Central memory CD8-positive, alpha-beta T cell (primary cell): ENCODE results near the gene CELF4.

ENCODE experiments used
- ATAC-seq: fragments of 150-1000 bp; cut with Tn5 transposase; replicated peaks from 2 replicates; pipeline ENCODE4 v1.10.0; 2022; ENCODE audit warnings: mild to moderate bottlenecking, moderate FRiP score, moderate number of reproducible peaks; ENCODE audit not compliant: poor library complexity, severe bottlenecking; ENCODE audit errors: extremely low read depth
- DNase-seq, 2 donors: peaks; one replicate each; pipeline ENCODE4 v3.0.0; 2021; ENCODE audit warnings: low spot score in 2 of 2
- H3K27ac Mint-ChIP-seq: one replicate; pipeline ENCODE4 v1.8.0; 2022; ENCODE audit warnings: low read depth, mild to moderate bottlenecking, moderate library complexity, mixed read lengths
- H3K27me3 Mint-ChIP-seq: one replicate; pipeline ENCODE4 v1.8.0; 2022; ENCODE audit warnings: mixed read lengths
- H3K36me3 Mint-ChIP-seq: one replicate; pipeline ENCODE4 v1.8.0; 2022; ENCODE audit warnings: mild to moderate bottlenecking, moderate library complexity, mixed read lengths; ENCODE audit not compliant: insufficient read depth
- H3K4me1 Mint-ChIP-seq: one replicate; pipeline ENCODE4 v1.8.0; 2022; ENCODE audit warnings: mixed read lengths
- H3K4me3 Mint-ChIP-seq: one replicate; pipeline ENCODE4 v1.8.0; 2022; ENCODE audit warnings: mild to moderate bottlenecking, moderate library complexity, mixed read lengths
- H3K9me3 Mint-ChIP-seq: one replicate; pipeline ENCODE4 v1.8.0; 2022; ENCODE audit warnings: mixed read lengths

Gene CELF4

DNA sequence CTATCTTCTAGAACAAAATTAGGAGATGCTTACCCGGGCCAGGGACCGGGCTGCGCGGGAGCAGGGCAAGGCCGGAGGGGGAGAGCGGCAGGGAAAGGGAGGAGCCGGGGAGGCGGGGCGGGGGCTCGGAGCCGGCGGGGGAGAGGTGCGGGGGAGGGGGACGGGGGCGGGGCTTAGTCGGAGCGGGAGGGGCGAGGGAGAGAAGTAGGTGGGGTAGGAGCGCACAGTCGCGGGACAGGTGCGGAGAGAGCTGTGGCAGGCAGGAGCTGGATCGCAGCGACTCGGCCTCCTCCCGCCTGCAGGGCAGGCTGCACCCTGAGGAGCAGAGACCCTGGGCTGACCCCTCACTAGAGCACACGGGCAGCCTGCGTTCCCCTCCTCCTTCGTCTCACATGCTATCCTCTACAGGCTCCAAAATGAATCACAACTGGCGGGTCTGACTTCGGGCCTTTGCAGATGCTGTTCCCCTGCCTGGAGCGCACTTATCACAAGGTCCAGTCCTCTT is 290.3 kb downstream of the CELF4 start:
- H3K27ac Mint-ChIP-seq: no peak overlapping the region
- H3K4me1 Mint-ChIP-seq: no peaks in the 10 kb centered on the region
- peaks cover 50% of the 10 kb centered on the region for H3K27me3 Mint-ChIP-seq
- peaks cover 2% of the 10 kb centered on the region for H3K36me3 Mint-ChIP-seq
- ATAC-seq (no peak), DNase-seq (no peak)
- no peak overlapping the region for H3K4me3 Mint-ChIP-seq
- H3K9me3 Mint-ChIP-seq: peaks cover 8% of the 10 kb centered on the region

DNA sequence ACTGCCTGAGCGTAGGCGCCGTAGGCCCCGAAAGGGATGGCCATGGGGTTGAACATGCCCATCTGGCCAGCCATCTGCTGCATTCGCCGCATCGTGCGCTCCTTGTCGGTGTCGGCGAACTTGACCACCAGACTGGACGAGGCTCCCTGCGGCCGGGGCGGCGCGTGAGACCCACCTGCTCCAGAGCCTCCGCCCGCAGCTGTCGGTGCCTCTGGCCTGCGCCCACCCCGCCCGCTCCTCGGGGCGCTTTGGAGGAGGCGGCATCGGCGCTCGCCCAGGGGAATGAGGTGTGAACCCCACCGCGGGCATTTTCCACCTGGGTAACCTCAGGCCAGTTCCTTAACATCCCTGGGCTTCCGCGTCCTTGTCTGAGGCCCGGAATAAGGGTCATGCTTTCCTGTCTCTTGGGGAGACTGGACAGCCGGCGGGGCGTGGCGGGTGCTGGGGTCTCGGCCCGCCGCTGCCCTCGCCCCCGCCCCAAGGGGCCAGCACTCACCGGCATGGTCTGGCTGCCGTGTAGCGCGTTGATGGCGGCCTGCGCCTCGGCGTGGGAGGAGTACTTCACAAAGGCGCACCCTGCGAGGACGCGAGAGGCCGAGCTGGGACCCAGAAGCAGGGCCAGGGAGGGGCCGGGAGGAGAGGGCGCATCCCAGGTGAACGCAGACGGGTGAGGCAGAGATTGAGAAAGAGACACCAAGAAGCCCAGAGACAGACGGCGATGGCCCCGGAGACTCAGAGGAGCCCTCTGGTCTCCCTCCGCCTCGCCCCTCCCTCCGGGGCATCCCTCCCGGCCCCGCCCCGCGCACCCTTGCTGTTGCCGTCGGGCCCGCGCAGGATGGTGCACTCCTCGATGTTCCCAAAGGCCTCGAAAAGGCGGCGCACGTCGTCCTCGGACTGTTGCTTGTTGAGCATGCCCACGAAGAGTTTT is 291.0 kb downstream of the CELF4 start:
- DNase-seq: no peak
- Mint-ChIP-seq H3K9me3 (peaks cover 8% of the 10 kb centered on the region), H3K4me1 (no peaks in the 10 kb centered on the region), H3K36me3 (peaks cover 2% of the 10 kb centered on the region), H3K27ac (no peak overlapping the region), H3K4me3 (no peak overlapping the region), H3K27me3 (peaks cover 50% of the 10 kb centered on the region)
- ATAC-seq: no peak

DNA sequence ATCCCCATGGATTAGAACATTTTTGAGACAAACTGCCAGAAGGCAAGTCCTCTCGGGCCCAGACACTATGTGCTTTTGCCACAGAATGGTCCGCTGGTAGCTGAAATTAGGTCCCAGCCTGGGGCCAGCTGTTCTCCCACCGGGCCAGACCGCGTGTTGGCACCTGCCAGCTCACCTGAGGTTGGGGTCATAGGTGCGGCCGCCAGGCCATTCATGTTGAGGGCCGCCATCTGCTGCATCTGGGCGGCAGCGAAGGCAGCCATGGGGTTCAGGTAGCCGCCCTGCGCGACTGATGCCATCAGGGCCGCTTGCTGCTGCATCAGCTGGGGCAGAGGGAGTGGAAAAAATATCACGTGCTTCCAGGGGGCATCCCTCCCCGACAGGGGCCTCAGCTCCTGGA is 292.8 kb downstream of the CELF4 start:
- peaks cover 8% of the 10 kb centered on the region for H3K9me3 Mint-ChIP-seq
- ATAC-seq (no peak), DNase-seq (no peak)
- peaks cover 2% of the 10 kb centered on the region for H3K36me3 Mint-ChIP-seq
- no peak overlapping the region for H3K4me3 Mint-ChIP-seq
- H3K4me1 Mint-ChIP-seq: no peaks in the 10 kb centered on the region
- H3K27me3 Mint-ChIP-seq: peaks cover 37% of the 10 kb centered on the region
- H3K27ac Mint-ChIP-seq: no peak overlapping the region

DNA sequence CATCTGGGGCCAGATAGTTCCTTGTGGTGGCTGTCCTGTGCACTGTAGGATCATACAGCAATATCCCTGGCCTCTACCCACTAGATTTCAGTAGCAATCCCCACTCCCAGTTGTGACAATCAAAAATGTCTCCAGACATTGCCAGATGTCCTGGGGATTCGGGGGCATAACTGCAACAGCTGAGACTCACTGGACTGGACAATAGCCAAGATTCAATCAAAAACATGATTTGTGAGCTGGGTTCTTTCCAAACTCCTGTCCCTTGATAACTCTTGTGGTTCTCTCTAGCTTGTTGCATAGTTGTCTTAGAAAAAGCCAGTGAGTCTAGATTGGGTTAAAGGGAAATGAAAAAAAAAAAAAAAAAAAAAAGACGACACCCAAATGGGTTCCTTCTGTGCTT is 293.4 kb downstream of the CELF4 start:
- H3K36me3 Mint-ChIP-seq: peaks cover 2% of the 10 kb centered on the region
- ATAC-seq (no peak), DNase-seq (no peak)
- no peak overlapping the region for H3K4me3 Mint-ChIP-seq
- peaks cover 8% of the 10 kb centered on the region for H3K9me3 Mint-ChIP-seq
- H3K27ac Mint-ChIP-seq: no peak overlapping the region
- H3K27me3 Mint-ChIP-seq: peaks cover 31% of the 10 kb centered on the region
- no peaks in the 10 kb centered on the region for H3K4me1 Mint-ChIP-seq

DNA sequence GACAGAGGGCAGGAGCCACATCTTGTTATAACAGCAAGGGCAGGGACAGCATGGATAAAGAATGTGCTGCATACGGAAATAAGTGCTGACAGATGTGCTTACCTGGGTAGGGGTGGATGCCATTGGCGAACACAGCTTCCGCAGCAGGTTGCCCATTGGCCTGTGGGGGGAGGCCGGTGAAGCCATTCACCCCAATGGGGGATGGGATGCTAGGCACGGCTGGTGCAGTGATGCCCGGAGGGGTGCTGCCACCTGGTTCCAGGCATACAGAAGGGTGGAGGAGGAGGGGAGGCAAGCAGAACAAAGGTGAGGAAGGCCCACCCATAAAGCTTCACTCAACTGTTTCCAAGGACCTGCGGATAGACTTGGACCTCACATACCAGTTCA is 294.9 kb downstream of the CELF4 start:
- H3K4me3 Mint-ChIP-seq: no peak overlapping the region
- H3K9me3 Mint-ChIP-seq: peaks cover 8% of the 10 kb centered on the region
- H3K27ac Mint-ChIP-seq: no peak overlapping the region
- no peak for DNase-seq
- H3K4me1 Mint-ChIP-seq: no peaks in the 10 kb centered on the region
- H3K36me3 Mint-ChIP-seq: peaks cover 2% of the 10 kb centered on the region
- H3K27me3 Mint-ChIP-seq: peaks cover 19% of the 10 kb centered on the region
- ATAC-seq: no peak

DNA sequence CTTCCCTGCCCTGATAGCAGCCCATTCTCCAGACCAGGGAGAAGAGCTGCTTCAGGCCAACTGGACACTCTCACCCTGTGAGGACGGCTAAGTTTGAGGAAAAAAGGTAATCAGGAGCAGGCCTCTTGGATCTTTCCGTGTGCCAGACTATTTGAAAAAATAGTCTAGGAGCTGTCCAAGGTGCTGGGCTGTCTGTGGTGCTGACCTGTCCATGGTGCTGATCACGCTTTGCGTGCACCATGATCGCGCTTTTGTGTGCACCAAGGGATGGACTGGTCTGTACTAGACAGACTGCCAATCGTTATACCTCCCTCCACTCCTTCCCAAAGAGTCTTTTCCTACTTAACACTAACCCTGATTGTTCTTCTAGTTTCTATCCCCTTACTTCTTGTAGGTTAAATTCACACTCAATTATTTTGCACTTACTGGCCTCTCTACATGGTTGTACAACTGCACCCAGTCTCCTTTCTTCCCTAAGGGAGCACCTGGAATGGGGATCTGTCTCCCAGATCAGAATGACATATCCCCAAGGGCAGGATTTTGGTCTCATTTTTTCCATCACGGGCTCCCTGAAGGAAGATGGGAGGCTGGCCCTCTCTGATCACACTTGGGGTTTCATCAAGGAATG is 295.4 kb downstream of the CELF4 start:
- Mint-ChIP-seq H3K4me1 (no peaks in the 10 kb centered on the region), H3K9me3 (peaks cover 8% of the 10 kb centered on the region)
- no peak for ATAC-seq

DNA sequence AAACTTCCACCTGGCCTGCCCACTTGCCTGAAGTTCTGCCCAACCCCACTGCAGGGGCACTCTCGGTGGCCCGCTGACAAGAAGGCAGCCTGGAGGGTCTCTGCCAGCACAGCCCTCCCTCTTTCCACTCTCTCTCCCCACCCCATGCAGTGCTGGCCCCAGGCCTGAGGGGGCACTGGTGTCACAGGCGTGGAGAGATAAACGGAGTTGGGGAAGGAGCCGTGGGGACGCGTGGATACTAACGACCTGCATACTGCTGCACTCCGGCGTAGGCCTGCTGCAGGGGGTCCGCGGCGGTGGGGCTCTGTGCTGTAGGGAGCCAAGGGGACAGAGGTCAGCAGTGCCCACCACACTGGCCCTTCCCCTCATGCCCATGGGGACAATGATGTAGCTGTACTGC is 299.3 kb downstream of the CELF4 start:
- Mint-ChIP-seq H3K9me3 (peaks cover 6% of the 10 kb centered on the region), H3K27ac (no peak overlapping the region), H3K4me1 (no peaks in the 10 kb centered on the region), H3K27me3 (peaks cover 20% of the 10 kb centered on the region), H3K4me3 (no peak overlapping the region), H3K36me3 (peaks cover 2% of the 10 kb centered on the region)
- ATAC-seq: no peak
- DNase-seq: no peak

More for the DNA sequence above, 295.4 kb downstream of the CELF4 start:
- H3K27ac Mint-ChIP-seq: no peak overlapping the region
- peaks cover 2% of the 10 kb centered on the region for H3K36me3 Mint-ChIP-seq
- no peak for DNase-seq
- no peak overlapping the region for H3K4me3 Mint-ChIP-seq
- H3K27me3 Mint-ChIP-seq: peaks cover 15% of the 10 kb centered on the region

DNA sequence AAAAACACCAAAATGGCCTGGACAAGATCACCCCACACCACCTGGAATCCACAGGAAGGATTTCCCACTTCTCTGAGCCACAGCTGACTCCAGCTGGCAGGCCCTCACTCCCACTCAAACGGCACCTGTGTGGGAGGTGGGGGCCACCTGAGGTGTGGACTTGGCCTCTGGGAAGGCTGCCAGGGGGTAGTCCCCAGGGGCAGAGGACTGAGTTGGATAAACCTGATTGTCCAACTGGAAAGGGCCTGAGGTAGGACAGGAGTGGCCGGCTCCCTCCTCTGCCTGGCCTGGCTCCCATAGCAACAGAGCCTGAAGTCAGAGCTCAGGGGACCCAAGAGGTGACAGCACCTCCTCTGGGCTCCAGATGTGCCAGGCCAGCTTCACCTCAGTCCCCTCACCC is 300.2 kb downstream of the CELF4 start:
- Mint-ChIP-seq H3K9me3 (peaks cover 4% of the 10 kb centered on the region), H3K27ac (no peak overlapping the region), H3K36me3 (peaks cover 2% of the 10 kb centered on the region), H3K27me3 (peaks cover 20% of the 10 kb centered on the region), H3K4me1 (no peaks in the 10 kb centered on the region), H3K4me3 (no peak overlapping the region)
- no peak for ATAC-seq
- no peak for DNase-seq

DNA sequence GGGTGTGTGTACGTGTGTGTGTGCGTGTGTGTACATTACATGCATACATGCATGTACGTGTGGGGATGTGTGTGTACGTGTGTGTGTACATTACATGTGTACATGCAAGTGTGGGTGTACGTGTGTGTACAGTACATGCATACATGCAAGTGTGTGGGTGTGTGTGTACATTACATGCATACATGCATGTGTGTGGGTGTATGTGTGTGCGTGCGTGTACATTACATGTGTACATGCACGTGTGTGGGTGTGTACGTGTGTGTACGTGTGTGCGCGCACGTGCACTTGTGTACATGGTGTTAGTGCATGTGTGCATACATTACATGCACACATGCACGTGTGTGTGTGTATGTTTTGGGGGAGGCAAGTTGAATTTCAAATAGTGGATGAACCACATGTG is 300.6 kb downstream of the CELF4 start:
- Mint-ChIP-seq H3K27ac (no peak overlapping the region), H3K4me3 (no peak overlapping the region), H3K36me3 (no peaks in the 10 kb centered on the region), H3K9me3 (peaks cover 4% of the 10 kb centered on the region), H3K4me1 (no peaks in the 10 kb centered on the region), H3K27me3 (peaks cover 20% of the 10 kb centered on the region)
- DNase-seq: no peak
- no peak for ATAC-seq

DNA sequence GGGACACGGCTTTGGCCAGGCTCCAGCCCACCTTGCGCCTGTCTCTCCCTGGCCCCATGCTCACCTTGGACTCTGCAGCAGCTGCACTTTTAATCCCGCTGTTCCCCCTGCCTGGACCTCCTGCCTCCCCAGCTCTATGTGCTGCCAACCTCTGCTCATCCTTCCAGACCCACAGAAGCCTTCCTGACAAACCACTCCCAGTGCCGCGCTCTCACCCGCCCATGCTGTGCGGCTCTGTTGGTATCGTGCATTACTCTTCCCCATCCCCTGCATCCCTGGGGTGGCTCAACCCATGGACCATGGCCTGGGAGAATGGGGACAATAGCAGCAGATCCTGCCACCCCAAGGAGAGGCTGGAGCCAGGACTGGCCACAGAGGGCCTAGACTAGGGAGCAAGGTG is 303.6 kb downstream of the CELF4 start:
- peaks cover 4% of the 10 kb centered on the region for H3K9me3 Mint-ChIP-seq
- H3K27me3 Mint-ChIP-seq: peaks cover 38% of the 10 kb centered on the region
- H3K36me3 Mint-ChIP-seq: no peaks in the 10 kb centered on the region
- no peak for DNase-seq
- ATAC-seq: no peak
- no peaks in the 10 kb centered on the region for H3K4me1 Mint-ChIP-seq
- H3K27ac Mint-ChIP-seq: no peak overlapping the region
- H3K4me3 Mint-ChIP-seq: no peak overlapping the region

DNA sequence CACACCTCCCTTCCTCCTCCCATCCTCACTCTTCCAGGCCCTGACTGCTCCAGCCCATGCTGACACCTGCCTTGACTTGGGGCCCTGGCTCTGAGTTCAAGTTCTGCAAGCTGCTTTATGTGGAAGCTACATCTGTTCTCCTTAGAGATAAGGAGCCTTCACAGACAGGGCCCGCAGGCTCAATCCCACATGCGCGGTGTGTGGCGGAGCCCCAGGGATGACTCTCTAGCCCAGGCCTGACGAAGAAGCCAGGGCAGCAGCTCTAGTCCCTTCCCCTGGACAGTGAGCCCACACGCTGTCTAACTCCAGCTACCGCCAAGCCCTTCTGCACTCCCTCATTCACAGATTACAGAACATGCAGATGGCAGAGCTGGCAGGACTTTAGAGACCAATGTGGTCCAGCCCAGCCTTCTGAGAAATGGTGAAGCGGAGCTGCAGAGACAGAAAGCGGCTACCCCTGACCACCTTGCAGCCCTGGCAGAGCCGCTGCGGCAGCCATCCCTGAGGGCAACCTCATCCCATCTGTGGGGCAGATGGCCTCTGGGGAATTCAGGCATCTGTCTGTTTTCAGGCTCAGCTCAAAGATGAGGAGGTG is 304.3 kb downstream of the CELF4 start:
- DNase-seq: no peak
- Mint-ChIP-seq H3K27ac (no peak overlapping the region), H3K27me3 (peaks cover 44% of the 10 kb centered on the region), H3K4me1 (no peaks in the 10 kb centered on the region), H3K9me3 (peaks cover 4% of the 10 kb centered on the region), H3K36me3 (no peaks in the 10 kb centered on the region), H3K4me3 (no peak overlapping the region)
- no peak for ATAC-seq

DNA sequence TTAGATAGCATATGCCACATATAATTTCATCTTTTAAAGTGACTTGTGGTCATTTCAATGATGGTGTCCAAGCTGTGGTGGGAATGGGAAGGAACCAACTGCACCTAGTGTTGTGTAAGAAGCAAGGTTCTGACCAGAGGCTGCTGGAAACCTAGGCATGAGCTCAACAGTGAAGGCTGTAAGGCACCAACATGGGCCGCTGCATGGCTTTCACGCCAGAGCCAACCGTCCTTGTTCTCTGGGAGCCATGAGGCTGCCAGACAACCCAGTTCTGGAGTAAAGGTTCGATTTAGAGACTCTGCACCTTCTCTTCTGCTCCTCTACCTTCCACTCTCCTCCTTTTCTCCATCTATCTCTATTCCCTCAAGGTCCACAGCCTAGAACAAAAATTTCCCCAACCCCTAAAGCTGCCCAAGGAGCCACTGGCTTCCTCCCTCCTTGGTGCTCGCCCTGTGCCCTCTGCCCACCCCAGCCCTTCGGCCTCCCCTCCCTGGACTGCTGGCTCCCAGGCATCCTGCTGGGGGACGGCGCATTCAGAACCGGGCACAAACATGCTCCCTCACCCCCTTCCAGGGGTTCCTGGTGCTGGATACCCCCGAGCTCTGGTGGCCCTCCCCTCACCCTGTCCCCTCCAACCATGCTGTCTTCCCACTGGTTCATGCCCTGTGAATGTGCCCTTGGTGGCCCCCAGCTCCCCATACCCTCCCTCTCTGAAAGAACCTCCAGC is 305.1 kb downstream of the CELF4 start:
- Mint-ChIP-seq H3K27ac (no peak overlapping the region), H3K4me1 (no peaks in the 10 kb centered on the region), H3K36me3 (no peaks in the 10 kb centered on the region), H3K27me3 (peaks cover 52% of the 10 kb centered on the region), H3K4me3 (no peak overlapping the region), H3K9me3 (peaks cover 4% of the 10 kb centered on the region)
- DNase-seq (no peak), ATAC-seq (no peak)
